Stimulated activated CD4-positive, alpha-beta T cell treated with anti-CD3 and anti-CD28 coated beads, Interleukin-2, amount 100 ng/mL, for 4 hours (primary cell): ENCODE results near the gene ZC3H12D.
"Not testable (repeated sequence)": the region's sequence is repeated elsewhere in the genome, so short reads cannot be mapped to it uniquely, and the experiment has no call there.

Source experiments
- DNase-seq: peaks from one replicate; pipeline ENCODE4 v3.0.0-alpha.2; 2020; ENCODE audit warnings: low read depth

Gene ZC3H12D

DNA sequence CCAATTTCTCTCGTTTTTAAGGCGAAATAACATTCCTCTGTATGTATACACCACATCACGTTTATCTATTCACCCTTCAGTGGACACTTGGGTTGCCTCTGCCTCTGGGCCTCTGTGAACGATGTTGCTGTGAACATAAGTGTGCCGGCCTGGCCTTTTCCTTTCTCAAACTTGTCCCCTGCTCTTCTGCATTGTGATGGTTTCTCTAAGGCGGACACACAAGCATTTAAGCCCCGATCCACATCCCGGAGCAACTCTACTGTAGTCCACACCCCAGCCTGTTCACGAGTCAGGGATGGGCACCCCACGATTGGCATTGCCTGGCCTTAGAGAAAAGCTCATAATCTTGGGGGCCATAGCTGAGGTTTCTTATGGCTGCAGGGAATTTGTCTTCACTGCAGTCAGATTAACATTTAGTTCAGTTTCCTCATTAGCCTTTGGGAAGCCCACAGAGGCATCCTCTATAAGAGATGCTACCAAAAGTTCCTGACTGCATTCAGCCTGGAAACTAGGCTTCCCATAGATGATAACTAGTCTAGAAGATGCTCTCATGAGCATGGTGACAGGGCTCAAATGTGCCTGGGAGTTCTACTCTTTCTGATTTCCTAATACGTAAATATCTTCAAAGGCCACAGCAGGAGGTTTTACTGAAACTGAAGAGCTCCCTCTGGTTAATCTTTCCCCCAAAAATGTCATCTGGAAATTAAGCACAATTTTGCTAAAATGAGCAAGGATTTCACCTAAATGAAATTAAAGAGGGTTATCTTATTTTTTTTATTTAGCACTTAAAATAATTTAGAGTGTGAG, 762 bp downstream of the ZC3H12D start:
- DNase-seq = no peak

DNA sequence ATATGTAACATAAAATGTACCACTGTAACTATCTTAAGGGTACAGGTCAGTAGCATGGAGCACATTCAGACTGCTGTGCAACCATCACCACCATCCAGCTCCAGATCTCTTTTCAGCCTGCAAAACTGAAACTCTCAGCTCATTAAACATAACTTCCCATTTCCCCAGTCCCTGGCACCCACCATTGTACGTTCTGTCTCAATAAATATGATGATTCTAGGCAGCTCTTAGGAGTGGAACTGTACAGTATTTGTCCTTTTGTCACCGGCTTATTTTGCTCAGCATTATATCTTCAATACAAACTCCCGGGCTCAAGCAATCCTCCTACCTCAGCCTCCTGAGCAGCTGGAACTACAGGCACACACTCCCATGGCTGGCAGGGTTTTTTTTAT, 1.5 kb downstream of the ZC3H12D start:
- no peak for DNase-seq

DNA sequence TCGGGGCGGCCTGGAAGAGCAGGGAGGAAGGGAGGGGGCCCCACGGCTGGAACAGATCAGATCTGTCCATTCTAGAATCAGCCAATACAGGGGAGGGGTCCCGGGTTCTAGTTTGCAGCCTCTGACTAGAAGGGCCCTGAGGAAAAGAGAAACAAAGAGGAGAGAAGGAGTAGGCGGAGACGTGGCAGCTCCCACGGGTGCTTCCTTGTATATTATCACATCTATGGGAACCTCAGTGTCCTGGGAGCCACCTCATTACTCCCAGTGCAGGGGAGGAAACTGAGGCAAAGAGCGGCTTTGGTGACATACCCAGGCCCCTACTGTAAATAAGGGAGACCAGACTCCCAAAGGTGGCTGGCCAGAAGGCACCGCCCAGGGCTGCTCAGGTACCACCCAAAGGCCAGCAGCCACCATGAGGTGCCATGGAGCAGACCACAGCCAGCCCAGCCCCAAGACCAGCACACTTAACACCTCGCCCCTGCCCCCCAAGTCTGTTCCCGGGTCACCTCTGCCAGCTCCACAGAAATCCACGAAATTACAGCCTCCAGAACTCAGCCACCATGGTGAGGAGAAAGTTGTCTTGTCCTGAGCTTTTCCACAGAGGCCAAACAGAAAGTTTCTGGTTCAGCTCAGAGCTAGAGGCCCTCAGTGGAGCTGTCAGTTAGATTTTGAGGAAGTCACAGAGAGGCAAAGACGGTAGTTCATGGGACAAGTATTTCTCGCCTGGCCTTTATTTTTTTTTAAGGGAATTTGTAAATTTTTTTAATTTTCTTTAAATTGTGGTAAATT, 2.1 kb downstream of the ZC3H12D start:
- DNase-seq = no peak

DNA sequence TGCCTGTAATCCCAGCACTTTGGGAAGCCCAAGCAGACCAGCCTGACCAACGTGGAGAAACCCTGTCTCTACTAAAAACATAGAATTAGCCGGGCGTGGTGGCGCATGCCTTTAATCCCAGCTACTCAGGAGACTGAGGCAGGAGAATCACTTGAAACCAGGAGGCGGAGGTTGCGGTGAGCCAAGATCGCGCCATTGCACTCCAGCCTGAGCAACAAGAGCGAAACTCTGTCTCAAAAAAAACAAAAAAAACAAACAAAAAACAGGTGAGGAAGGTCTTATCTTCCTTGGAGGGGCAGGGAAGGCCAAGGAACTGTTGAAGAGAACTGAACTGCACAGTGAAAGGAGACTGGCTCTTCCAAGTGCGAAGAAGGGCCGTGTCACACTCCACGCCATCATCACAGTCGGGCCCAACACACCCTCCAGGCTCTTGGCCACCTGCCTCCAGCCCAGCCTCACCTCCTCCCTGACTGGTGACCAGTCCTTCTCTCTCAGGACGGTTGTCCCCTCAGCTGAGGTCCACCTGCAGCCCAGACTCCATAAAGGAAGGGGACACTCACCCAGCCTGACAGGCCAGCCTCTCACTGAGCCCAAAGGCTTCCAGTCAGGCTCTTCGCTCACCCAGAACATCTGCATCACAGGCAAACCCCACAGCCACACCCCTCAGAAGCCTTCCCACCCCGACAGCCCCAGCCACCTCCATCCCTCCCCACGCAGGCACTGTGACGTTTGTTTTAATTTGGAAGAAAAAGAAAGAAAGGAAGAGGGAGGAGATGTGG, 4.1 kb downstream of the ZC3H12D start:
- peak; percentile 37 for DNase-seq

DNA sequence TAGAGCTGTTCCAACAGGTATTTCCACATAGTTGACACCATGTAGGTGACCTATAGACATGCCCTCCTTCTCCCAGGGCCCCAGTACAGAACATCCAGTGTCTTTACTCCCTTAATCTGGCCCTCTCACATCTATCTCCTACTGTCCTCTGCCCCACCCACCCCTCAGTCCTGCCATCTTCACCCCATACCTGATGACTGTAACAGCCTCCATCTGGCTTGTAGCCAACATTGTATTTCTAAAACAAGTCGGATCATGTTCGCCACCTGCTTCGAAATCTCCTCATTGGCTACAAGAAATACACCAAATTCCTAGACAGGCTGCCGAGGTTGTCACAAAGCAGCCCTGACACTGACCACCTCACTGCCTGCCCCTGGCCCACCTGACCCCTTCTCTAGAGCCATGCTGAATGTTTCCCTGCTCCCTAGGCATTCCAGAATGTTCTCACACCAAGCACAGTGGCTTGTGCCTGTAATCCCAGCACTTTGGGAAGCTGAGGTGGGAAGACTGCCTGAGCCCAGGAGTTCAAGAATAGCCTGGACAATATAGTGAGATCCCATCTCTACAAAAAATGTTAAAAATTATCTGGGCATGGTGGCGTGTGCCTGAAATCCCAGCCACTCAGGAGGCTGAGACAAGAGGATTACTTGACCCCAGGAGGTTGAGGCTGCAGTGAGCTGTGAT, 6.0 kb downstream of the ZC3H12D start:
- DNase-seq = no peak

DNA sequence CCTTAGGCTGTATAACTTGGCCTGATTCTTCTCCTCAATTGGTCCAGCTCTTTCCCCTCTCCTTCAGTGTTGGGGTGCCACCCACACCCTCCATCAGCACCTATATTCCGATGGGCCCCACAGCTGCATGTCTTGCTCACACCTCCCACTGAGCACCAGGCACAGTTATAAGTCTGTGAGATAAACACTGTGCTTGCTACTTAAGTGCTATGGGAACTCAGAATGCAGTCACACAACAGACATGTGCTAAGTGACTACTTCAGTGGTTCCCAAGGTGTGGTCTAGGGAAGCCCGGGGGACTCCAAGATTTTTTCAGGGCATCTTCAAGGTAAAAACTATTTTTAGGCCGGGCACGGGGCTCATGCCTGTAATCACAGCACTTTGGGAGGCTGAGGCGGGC, 7.3 kb downstream of the ZC3H12D start:
- DNase-seq = no peak

DNA sequence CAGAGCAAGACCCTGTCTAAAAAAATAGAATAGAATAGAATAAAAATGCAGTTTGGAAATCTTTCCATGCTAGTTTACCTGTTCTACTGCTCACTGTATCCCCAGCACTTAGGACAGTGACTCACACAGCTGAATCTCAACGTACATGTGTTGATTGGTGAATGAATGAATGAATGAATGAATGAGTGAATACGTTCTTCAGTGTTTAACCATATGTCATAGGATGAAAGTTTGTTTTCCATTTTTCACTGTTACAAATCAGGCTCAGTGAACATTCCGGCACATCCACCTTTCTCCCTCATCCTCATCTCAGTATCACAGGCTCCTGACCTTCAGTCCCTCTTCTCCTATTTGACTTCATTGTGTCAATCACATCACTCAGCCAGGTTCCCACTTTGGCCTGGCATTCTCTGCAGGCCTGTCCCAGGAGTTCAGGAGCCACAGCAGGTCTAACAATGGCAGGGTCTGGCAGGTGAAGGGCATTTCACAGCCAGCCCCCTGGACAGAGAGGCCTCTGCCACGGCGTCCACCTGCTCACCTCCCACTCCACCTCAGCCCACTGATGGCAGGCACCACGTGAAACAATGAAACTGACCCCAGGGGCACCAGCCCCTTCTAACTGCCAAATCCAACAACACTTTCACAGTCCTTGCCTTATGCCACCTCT, 7.9 kb downstream of the ZC3H12D start:
- no peak for DNase-seq

DNA sequence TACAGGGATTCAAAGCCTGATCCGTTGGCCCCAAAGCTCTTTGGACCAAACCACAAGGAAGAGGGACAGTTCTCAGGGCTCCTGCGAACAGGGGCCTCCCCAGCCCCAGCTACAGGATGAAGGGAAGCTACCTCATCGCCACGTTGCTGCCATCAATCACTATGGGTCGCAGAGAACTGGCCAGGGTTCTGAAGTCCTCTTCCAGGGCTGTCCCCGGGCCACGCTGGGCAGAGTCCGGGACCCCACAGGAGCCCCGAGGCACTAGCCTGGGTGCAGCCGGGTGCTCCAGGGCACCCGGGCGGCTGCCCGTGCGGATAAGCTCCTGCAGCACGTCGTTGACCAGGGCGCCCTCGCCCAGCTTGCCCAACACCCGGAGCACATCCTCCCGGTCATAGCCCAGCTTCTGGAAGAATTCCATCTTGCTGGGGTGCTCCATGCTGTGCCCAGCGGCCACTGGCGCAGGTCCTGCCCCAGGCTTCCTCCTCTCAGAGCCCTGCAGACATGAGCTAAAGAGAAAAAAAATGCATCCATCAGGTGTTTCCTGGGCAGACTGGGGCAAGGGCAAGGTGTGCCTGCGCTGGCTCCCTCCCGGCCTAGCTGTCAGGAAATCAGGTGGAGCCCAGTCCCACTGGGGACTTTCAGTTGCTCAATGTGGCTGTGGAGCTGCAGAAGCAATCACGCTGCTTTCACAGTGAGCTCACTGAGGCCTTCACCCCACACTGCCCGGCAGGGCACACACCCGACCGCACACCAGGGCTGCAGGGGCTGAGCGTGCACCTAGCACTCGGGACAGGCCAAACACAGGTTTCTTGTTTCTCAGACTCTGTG, 10.5 kb downstream of the ZC3H12D start:
- DNase-seq = no peak

DNA sequence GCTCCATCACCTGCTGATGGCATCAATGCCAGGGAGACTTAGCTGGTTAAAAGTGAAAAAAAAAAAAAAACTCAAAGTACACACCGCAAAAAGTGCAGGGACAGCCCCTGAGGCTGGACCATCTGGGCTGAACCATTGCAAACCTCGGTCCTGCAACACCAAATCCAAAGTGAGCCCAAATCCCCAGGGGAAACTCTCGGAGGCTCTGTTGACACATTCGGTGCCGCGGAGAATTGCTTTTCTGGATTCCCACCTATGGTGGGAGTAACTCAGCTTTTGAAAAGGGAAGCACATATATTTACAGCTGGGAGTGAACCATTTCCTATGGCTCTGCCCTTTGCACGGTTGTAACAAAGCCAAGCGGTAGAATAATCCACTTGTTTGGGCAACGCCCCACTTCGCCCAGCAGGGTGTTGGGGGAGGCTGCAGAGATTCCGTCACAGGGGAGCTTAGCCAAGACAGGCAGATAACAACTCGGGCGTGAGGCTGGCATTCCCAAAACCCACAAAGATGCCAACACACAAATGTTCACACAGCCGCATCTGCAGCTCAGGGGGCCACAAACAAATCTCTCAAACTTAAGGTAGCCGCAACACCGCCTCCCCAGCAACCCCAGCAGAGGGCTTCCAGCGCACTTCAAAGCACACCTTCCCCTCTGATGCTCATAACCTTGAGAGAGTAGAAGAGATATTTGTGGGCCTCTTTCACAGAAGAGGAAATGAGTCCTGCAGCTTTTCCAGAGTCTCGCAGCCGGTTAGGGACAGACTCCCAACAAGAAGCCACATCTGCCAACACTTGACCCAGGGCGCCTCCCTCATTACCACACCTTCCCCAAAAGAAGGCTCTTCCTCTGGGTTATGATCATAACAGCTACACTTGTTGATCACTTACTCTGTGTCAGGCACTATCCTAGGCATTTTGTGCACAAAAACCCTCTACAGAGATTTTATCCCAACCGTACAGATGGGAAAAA, 11.4 kb downstream of the ZC3H12D start:
- no peak for DNase-seq

DNA sequence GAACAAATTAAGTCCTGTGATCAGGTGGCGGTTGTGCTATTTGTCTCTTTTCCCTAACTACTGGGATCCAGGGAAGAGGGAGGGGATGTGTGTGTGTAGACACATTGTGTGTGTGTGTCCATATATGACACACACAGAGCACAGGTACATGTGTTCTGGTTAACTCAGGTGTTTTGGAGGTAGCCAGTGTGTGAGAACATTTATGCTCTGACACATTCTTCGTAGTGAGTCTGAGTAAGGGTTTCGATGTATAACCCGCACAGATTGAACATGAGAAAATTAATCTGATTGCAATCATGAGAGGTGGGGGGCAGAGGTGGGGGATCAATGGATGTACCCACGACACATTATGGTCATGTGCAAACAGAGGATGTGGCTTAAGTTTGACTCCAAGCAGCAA, 12.6 kb downstream of the ZC3H12D start:
- DNase-seq = no peak

DNA sequence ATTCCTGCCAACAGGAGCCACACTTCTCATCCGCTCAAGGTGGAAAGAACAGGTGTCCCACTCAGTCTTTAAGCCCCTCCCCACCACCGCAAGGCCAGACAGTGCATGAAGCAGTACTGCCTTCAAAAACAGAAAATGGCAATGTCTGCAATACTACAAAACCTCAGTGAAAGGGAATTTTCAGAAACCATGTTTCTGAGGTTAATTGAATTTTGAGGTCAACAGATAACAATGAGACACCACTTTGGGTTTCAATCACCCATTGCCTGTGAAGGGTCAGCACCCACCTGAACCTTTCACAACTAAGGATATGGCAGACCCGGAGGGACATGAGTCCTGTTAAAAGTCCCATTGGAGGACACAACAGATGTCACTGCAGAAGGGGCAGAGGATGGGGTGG, 13.0 kb downstream of the ZC3H12D start:
- no peak for DNase-seq

DNA sequence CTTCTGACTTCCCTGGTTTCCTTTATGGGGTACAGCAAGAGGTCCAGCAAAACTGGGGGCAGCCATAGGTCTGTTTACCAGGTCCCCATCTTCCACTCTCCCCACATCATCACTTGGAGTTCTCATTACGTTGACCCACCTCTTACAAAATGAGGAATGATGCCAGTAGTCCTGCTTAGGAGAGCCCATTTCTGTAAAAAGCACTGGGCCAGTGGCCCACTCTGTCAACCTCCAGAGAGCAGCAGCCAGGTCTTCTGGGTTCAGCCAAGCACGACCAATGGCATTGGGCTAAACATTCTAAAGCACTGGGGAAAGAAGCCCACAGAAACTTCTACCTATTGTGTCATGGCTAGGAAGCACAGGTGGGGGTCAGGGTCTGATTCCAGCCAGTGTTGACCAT, 13.9 kb downstream of the ZC3H12D start:
- no peak for DNase-seq

DNA sequence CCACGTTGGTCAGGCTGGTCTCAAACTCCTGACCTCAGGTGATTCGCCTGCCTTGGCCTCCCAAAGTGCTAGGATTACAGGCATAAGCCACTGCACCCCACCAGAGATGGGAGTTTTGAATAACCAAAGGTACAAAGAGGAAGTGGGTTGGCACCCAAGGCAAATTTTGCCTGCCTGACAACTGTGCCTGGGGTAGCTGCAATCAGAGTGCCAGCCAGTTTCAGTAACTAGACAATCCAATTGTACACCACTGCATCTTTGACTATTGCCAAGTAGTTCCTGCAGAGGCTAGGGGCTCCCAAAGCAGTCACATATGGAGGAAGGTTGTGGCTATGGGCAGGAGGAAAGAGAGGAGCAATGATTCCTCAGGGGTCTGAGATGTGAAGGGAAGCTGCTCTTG, 16.6 kb downstream of the ZC3H12D start:
- no peak for DNase-seq

DNA sequence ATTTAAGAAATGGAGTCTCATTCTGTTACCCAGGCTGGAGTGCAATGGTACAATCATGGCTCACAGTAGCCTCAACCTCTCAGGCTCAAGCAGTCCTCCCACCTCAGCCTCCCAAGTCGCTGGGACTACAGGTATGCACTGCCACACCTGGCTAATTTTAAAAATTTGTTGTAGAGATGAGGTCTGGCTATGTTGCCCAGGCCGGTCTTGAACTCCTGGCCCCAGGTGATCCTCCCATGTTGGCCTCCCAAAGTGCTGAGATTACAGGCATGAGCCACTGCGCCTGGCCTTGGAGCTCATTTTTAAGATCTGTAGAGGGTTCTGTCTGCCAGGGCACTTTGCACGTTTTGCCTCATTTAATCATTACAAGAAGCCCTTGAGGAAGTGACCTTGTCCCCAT, 17.5 kb downstream of the ZC3H12D start:
- DNase-seq = no peak

DNA sequence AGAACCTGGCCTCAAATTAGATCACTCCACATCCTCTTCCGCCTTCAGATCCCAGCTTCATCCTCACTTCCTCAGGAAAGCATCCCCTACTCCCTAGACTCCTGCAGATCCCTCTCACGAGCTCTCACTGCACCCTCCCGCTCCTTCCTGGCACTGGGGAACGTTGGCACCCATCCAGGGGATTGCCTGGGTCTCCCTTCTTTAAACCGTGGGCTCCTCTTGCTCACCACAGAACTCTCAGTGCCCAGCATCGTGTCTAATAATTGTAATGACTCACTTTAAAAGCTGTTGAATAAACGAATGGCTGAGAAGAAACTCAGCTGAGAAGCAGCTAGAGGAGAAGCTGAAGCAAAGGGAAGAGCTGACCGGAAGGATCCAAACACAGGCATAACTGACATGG, 20.4 kb downstream of the ZC3H12D start:
- DNase-seq = no peak

DNA sequence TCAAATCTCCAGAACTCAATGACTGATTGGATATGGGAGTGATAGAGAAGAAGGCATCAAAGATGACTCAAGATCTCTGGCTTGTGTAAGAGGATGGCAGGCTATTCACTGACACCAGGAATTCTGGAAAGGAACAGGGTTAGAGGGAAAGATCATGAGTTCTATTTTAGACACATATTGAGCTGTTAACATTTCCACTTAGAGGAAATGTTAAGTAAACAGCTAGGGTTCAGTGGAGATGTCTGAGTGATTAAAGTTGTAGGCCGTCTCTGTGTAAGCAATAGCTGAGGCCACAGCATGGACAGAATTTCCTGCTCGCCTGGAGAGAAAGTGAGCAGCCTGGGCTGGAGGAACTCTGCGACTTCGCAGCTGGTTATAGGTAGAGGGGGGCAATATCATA, 21.0 kb downstream of the ZC3H12D start:
- no peak for DNase-seq

DNA sequence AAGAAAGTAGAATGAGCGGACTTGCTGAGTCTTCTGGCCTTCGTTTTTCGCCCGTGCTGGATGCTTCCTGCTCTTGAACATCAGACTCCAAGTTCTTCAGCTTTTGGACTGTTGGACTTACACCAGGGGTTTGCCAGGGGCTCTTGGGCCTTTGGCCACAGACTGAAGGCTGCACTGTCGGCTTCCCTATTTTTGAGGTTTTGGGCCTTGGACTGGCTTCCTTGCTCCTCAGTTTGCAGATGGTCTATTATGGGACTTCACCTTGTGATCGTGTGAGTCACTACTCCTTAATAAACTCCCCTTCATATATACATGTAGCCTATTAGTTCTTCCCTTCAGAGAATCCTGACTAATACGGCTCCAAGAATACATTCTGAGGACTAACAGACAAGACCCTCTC, 22.1 kb downstream of the ZC3H12D start:
- not testable (repeated sequence) for DNase-seq

DNA sequence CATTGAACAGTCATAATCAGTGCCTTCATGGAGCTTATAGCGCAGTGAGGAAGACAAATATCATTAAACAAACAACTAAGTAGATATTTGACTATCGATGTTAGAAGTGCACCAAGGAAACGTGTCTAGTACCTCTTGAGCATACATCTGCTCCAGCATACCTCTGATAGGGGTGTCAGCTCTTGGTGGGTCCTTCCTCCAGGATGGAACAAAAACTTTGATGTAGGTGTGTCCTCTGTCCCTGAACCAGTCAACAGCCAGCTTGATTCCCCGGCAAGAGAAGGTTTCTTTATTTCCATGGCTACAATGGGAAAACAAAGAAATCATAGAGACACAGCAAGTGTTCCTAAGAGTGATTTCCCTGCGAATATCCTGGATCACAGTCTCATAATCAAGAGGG, 23.1 kb downstream of the ZC3H12D start:
- DNase-seq = no peak

DNA sequence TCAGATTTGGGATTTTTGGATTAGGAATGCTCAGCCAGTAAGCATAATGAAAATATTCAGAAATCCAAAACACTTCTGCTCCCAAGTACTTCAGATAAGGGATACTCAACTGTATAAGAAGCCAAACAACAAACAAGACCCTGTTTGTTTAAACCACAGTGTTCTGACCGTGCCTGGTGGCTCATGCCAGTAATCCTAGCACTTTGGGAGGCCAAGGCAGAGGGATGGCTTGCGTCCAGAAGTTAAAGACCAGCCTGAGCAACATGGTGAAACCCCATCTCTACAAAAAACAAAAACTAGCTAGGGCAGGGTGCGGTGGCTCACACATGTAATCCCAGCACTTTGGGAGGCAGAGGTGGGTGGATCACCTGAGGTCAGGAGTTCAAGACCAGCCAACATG, 24.6 kb downstream of the ZC3H12D start:
- not testable (repeated sequence) for DNase-seq

DNA sequence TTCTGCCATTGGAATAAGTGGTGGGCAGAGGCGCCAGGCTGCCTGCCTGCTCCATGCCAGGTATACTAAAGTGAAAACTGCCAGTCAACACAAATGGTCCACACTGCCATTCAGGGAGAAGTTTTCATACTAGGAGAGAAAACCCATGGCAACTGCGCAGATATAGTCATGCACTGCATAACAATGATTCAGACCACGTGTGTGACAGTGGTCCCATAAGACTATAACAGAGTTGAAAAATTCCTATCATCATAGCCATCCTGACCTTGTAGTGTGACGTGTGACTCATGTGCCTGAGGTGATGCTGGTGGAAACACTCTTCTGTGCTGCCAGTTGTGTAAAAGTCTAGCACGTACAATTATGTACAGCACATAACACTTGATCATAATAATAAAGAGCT, 25.1 kb downstream of the ZC3H12D start:
- no peak for DNase-seq
